K562 (cell line): Measurements from ENCODE around the gene PGBD1. TPM values are rescaled to one million over a fixed set of nuclear protein-coding genes. Genes with fewer than 3 reads are reported as not detected.

Source experiments
- CBFA2T3 ChIP-seq: fragments of 450-650 bp; IDR thresholded peaks from 2 replicates; pipeline ENCODE4 v1.6.1; 2017
- CHD2 ChIP-seq: IDR thresholded peaks from 2 replicates; pipeline ENCODE4 v1.6.1; 2011; ENCODE audit warnings: low read depth, low read length
- DPF2 ChIP-seq: fragments of 450-650 bp; IDR thresholded peaks from 2 replicates; pipeline ENCODE4 v1.6.1; 2016
- EGR1 ChIP-seq: fragments of 450-650 bp; conservative IDR thresholded peaks from 2 replicates; pipeline ENCODE4 v1.6.1; 2017; ENCODE audit warnings: mild to moderate bottlenecking
- HDAC1 ChIP-seq, 2 experiments: fragments of 450-650 bp; IDR thresholded peaks; 2 replicates each; pipeline ENCODE4 v1.6.1; 2016 to 2017; ENCODE audit warnings: inconsistent platforms in 1 of 2, mild to moderate bottlenecking in 1 of 2, moderate library complexity in 1 of 2
- MECOM ChIP-seq: fragments of 250-450 bp; sonication (Bioruptor Pico); IDR thresholded peaks from 2 replicates; pipeline ENCODE4 v1.8.0; 2022; ENCODE audit warnings: inconsistent platforms
- NRF1 ChIP-seq, 2 experiments: fragments of 450-650 bp; IDR thresholded peaks in 1 of 2; conservative IDR thresholded peaks in 1 of 2; 2 replicates each; pipeline ENCODE4 v1.6.1; 2014; ENCODE audit warnings: mild to moderate bottlenecking in 2 of 2
- PML ChIP-seq: IDR thresholded peaks from 2 replicates; pipeline ENCODE4 v1.6.1; 2012; ENCODE audit warnings: low read length, inconsistent platforms
- TEAD1 ChIP-seq, 2 experiments: fragments of 450-650 bp in 1 of 2; sonication (generic) in 1 of 2; formaldehyde crosslinking; IDR thresholded peaks; 2 replicates each; pipeline versions ENCODE4 v1.4.0 to v1.8.0; 2020 to 2022; ENCODE audit warnings: mild to moderate bottlenecking in 2 of 2, missing genetic modification reagents in 1 of 2
- ZNF41 ChIP-seq: fragments of 250-450 bp; sonication (Bioruptor Pico); conservative IDR thresholded peaks from 2 replicates; pipeline ENCODE4 v1.4.0; 2020; ENCODE audit warnings: mild to moderate bottlenecking
- polyA plus RNA-seq, 8 experiments: library from polyadenylated mRNA; depleted of rRNA in 4 of 8; stranded (reverse) in 5 of 8; unstranded in 3 of 8; fragments of >200 nt; fragmentation: Nextera tagmentation in 2 of 8; fragmentation: Illumina TruSeq in 1 of 8; extraction: Ambion mirVana in 2 of 8; extraction: Trizol in 1 of 8; gene quantifications; 2 replicates each; pipeline versions ENCODE4 v1.2.1 to v1.2.3, GENCODE V29; 2011 to 2014; ENCODE audit warnings: inconsistent platforms in 1 of 8, missing spikeins in 1 of 8
- total RNA-seq, 7 experiments: library from RNA; depleted of rRNA in 6 of 7; stranded (reverse); fragments of >200 nt in 6 of 7; fragmentation: Illumina TruSeq in 2 of 7; extraction: Trizol in 2 of 7; gene quantifications; 2 replicates each; pipeline versions ENCODE4 v1.2.1 to v1.2.3, GENCODE V29; 2011 to 2021; ENCODE audit warnings: low replicate concordance in 1 of 7
- TF ChIP-seq, protein P1 (sequence below): fragments of 450-650 bp; IDR thresholded peaks from 2 replicates; pipeline ENCODE4 v1.6.1; 2014; ENCODE audit warnings: low read depth, mild to moderate bottlenecking, moderate library complexity, borderline replicate concordance
- TF ChIP-seq, protein P2 (sequence below): fragments of 250-450 bp; sonication (Bioruptor Pico); IDR thresholded peaks from 2 replicates; pipeline ENCODE4 v1.4.0; 2020
- TF ChIP-seq, protein P3 (sequence below): fragments of 450-650 bp; IDR thresholded peaks from 2 replicates; pipeline ENCODE4 v1.7.1; 2018; ENCODE audit warnings: mild to moderate bottlenecking, low read depth; ENCODE audit not compliant: partially characterized antibody
- TF ChIP-seq, protein P4 (sequence below): sonication (generic); formaldehyde crosslinking; IDR thresholded peaks from 2 replicates; pipeline ENCODE4 v1.9.0; 2022; ENCODE audit warnings: mild to moderate bottlenecking, missing genetic modification reagents
- TF ChIP-seq, protein P5 (sequence below): sonication (generic); formaldehyde crosslinking; IDR thresholded peaks from 2 replicates; pipeline ENCODE4 v1.8.1; 2023; ENCODE audit warnings: mild to moderate bottlenecking, missing genetic modification reagents

Gene PGBD1
- total and polyA plus RNA-seq, 9 of the 15 experiments (the other 6 are each of a cell fraction or from before 2014, with no cell fraction given) = 3.3 to 9.0 (median 7.3) TPM

DNA sequence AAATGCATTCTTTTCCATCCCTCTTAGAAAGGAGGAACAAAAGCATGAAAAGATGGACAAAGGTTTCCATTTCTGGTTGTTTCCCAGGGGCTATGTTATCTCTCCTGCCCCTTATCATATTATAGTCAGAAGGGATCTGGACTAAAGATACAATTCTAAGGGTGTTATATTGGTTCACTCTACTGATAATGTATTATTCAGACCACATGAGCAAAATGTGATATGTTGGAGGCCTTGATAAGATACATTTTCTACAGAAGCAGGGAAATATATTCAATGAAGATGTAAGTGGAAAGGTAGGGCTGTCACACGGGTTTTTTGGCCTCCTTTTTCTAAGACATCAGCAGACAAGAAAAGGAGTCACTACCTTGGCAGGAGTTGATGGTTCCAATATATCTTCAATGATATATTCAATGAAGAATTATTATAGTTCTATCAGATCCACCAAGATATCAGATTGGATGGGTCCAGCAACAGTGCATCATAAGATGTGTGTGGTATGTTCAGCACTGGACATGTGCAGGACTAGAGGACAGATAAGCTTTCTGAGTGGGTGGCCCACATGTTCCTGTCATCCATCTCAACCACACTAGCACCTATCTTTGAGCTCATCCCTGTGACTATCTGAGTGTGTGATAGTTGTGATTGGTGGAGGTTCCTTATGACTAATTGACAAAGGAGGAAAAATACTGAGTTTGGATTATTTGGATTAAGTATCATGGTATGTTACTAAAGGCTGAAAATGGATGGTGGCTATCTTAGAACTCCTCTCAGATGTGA, 62.7 kb downstream of the PGBD1 start (continued):
- TF ChIP-seq, protein P1, sequence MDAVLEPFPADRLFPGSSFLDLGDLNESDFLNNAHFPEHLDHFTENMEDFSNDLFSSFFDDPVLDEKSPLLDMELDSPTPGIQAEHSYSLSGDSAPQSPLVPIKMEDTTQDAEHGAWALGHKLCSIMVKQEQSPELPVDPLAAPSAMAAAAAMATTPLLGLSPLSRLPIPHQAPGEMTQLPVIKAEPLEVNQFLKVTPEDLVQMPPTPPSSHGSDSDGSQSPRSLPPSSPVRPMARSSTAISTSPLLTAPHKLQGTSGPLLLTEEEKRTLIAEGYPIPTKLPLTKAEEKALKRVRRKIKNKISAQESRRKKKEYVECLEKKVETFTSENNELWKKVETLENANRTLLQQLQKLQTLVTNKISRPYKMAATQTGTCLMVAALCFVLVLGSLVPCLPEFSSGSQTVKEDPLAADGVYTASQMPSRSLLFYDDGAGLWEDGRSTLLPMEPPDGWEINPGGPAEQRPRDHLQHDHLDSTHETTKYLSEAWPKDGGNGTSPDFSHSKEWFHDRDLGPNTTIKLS = no peak
- TF ChIP-seq EGR1 (peak; percentile 95), ZNF41 (CRISPR knock-in tag) (no peak), NRF1 (conservative IDR thresholded peaks at IDR 0.05 in 1 of 2, IDR thresholded peaks at IDR 0.05 in 1 of 2) (peak; percentile 67 to 73), DPF2 (peak; percentile 69), PML (peak; percentile 58; the same call in 1 of the 2 replicates), CHD2 (no peak), CBFA2T3 (peak; percentile 86), HDAC1 (IDR thresholded peaks at IDR 0.05) (peak in 1 of 2 experiments; percentile 52; a peak in 1 of 4 replicates), TEAD1 (CRISPR knock-in tag; IDR thresholded peaks at IDR 0.05) (no peak), MECOM (peak; percentile 90)
- TF ChIP-seq, protein P2, sequence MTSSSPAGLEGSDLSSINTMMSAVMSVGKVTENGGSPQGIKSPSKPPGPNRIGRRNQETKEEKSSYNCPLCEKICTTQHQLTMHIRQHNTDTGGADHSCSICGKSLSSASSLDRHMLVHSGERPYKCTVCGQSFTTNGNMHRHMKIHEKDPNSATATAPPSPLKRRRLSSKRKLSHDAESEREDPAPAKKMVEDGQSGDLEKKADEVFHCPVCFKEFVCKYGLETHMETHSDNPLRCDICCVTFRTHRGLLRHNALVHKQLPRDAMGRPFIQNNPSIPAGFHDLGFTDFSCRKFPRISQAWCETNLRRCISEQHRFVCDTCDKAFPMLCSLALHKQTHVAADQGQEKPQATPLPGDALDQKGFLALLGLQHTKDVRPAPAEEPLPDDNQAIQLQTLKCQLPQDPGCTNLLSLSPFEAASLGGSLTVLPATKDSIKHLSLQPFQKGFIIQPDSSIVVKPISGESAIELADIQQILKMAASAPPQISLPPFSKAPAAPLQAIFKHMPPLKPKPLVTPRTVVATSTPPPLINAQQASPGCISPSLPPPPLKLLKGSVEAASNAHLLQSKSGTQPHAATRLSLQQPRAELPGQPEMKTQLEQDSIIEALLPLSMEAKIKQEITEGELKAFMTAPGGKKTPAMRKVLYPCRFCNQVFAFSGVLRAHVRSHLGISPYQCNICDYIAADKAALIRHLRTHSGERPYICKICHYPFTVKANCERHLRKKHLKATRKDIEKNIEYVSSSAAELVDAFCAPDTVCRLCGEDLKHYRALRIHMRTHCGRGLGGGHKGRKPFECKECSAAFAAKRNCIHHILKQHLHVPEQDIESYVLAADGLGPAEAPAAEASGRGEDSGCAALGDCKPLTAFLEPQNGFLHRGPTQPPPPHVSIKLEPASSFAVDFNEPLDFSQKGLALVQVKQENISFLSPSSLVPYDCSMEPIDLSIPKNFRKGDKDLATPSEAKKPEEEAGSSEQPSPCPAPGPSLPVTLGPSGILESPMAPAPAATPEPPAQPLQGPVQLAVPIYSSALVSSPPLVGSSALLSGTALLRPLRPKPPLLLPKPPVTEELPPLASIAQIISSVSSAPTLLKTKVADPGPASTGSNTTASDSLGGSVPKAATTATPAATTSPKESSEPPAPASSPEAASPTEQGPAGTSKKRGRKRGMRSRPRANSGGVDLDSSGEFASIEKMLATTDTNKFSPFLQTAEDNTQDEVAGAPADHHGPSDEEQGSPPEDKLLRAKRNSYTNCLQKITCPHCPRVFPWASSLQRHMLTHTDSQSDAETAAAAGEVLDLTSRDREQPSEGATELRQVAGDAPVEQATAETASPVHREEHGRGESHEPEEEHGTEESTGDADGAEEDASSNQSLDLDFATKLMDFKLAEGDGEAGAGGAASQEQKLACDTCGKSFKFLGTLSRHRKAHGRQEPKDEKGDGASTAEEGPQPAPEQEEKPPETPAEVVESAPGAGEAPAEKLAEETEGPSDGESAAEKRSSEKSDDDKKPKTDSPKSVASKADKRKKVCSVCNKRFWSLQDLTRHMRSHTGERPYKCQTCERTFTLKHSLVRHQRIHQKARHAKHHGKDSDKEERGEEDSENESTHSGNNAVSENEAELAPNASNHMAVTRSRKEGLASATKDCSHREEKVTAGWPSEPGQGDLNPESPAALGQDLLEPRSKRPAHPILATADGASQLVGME (CRISPR knock-in tag) = no peak
- TF ChIP-seq, protein P3, sequence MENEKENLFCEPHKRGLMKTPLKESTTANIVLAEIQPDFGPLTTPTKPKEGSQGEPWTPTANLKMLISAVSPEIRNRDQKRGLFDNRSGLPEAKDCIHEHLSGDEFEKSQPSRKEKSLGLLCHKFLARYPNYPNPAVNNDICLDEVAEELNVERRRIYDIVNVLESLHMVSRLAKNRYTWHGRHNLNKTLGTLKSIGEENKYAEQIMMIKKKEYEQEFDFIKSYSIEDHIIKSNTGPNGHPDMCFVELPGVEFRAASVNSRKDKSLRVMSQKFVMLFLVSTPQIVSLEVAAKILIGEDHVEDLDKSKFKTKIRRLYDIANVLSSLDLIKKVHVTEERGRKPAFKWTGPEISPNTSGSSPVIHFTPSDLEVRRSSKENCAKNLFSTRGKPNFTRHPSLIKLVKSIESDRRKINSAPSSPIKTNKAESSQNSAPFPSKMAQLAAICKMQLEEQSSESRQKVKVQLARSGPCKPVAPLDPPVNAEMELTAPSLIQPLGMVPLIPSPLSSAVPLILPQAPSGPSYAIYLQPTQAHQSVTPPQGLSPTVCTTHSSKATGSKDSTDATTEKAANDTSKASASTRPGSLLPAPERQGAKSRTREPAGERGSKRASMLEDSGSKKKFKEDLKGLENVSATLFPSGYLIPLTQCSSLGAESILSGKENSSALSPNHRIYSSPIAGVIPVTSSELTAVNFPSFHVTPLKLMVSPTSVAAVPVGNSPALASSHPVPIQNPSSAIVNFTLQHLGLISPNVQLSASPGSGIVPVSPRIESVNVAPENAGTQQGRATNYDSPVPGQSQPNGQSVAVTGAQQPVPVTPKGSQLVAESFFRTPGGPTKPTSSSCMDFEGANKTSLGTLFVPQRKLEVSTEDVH = peak; percentile 17
- TF ChIP-seq, protein P4, sequence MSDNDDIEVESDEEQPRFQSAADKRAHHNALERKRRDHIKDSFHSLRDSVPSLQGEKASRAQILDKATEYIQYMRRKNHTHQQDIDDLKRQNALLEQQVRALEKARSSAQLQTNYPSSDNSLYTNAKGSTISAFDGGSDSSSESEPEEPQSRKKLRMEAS (CRISPR knock-in tag) = 0 out of 2 replicates have a peak, but pooled peaks have one; percentile 19
- TF ChIP-seq, protein P5, sequence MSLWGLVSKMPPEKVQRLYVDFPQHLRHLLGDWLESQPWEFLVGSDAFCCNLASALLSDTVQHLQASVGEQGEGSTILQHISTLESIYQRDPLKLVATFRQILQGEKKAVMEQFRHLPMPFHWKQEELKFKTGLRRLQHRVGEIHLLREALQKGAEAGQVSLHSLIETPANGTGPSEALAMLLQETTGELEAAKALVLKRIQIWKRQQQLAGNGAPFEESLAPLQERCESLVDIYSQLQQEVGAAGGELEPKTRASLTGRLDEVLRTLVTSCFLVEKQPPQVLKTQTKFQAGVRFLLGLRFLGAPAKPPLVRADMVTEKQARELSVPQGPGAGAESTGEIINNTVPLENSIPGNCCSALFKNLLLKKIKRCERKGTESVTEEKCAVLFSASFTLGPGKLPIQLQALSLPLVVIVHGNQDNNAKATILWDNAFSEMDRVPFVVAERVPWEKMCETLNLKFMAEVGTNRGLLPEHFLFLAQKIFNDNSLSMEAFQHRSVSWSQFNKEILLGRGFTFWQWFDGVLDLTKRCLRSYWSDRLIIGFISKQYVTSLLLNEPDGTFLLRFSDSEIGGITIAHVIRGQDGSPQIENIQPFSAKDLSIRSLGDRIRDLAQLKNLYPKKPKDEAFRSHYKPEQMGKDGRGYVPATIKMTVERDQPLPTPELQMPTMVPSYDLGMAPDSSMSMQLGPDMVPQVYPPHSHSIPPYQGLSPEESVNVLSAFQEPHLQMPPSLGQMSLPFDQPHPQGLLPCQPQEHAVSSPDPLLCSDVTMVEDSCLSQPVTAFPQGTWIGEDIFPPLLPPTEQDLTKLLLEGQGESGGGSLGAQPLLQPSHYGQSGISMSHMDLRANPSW (CRISPR knock-in tag) = no peak
